GM19099 (cell line): ENCODE results near the gene FBXO48.

Experiments
- POLR2A ChIP-seq: IDR thresholded peaks from 3 replicates; pipeline ENCODE4 v1.6.1; 2011; ENCODE audit warnings: low read depth; ENCODE audit not compliant: insufficient read length; ENCODE audit errors: extremely low read depth

FBXO48 gene

GRCh38 chr2:68482296-68482820 is 15.3 kb upstream of the FBXO48 start:
- no peak for TF ChIP-seq POLR2A

GRCh38 chr2:68478688-68479087 is 11.6 kb upstream of the FBXO48 start:
- no peak for TF ChIP-seq POLR2A

DNA sequence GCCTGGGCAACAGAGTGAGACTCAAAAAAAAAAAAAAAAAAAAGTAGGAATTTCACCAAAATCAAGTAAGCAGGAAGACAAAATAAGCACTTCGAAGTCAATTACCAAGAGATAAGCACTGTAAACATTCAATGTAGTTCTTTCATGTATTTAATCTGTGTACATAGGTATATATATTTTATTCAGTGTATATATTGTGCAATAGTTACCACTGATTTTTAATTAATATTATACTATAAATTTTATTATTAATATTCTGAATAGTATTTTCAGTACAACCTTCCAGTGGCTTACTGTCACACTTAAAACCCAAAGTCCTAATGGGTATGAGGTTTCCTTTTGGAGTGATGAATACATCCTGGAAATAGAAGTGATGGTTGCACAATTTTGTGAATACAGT is 9.4 kb upstream of the FBXO48 start:
- no peak for TF ChIP-seq POLR2A

DNA sequence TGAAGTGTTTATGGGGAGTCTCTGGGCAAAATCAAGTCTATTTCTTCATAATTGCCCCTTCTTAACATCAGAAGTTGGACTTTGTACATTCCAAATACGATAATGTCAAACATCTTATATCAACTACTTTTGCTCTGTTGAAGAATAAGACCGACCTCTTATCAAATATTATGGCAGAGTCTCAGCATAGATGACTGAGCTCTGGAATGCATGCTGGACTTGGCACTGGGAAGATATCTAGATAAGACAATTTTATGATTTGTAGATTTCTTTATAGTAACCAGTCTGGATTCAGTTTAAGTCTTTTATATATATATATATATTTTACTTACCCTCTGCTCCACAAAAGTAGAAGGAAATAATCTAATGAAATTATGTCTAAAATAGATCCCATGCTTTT is 8.5 kb upstream of the FBXO48 start:
- no peak for TF ChIP-seq POLR2A

GRCh38 chr2:68475110-68475509 is 8.0 kb upstream of the FBXO48 start:
- no peak for TF ChIP-seq POLR2A

DNA sequence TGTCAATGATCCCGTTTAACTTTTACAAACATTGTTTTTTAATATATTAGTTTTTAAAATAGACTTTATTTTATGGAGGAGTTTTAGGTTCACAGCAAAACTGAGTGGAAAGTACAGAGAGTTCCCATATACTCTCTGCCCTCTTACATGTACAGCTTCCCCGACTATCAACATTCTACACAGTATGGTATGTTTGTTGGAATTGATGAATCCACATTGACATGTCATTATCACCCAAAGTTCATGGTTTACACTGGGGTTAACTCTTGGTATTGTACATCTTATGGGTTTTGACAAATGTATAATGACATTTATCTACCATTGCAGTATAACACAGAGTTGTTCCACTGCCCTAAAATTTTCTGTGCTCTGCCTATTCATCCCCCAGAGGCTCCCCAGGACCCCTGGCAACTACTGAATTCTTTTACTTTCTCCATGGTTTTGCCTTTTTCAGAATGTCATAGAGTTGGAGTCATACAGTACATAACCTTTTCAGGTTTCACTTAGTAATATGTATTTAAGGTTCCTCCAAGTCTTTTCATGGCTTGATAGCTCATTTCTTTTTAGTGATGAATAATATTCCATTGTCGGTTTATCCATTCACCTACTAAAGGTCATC is 5.8 kb upstream of the FBXO48 start:
- TF ChIP-seq POLR2A: no peak

DNA sequence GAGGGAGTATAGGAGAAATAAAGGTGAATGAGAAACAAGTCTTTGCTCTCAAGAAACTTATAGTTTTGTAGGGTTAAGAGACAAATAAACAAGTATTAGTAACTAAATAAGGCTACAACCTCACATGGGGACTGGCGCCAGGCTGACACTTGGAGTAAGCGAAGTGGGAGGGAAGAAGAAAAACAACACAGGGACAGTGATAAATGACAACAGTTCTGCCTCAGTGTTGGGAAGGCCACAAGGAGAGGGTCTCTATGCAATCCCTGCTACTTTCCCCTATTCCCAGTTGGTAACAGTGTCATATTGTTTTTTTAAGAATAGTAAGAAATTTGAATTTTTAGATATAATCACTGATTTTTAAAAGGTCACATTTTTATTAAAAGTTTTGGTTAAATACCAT is 4.3 kb upstream of the FBXO48 start:
- no peak for TF ChIP-seq POLR2A

- no peak for TF ChIP-seq POLR2A
These were observed 2.8 kb upstream of the FBXO48 start for GRCh38 chr2:68469935-68470334.

DNA sequence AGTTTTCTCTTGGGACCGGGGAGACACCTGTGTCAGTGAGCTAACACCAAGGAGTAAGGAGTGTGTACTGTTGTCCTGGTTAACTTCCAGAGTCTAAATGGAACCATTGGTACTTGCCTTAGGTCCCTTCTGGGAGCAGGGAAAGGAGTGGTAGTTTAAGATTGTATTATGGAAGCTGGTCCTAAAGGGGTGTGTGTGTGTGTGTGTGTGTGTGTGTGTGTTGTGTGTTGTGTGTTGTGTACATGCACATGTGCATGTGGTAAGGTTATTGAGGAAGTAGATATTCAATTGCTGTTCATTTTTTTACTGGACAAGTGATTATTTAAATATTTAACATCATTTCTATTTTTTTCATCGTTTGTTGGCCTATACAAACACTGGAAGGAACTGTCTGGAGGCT is 1.7 kb upstream of the FBXO48 start:
- TF ChIP-seq POLR2A: no peak

- TF ChIP-seq POLR2A: no peak
These were observed 367 bp downstream of the FBXO48 start for GRCh38 chr2:68466778-68467076.

DNA sequence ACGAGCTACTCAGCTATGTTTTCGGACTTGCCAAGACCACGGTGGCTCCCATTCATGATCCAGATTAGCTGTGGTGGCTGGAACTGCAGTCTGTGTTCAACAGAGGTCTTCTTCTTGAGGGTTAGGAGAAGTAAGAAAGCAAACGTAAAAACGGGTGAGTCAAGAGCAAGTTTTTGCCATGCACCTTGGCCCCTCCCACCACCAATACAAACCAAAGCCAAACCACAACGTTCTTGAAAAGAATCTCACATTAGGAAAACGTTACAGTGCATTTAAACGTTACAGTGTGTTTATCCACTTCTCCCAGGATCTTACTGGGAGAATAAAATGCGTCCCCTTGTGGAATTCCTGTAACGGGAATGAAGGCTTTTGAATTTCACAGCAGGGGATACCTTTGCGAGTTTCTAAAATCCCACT is 725 bp downstream of the FBXO48 start:
- TF ChIP-seq POLR2A: no peak

GRCh38 chr2:68465081-68465916 is 1.8 kb downstream of the FBXO48 start:
- no peak for TF ChIP-seq POLR2A

GRCh38 chr2:68464651-68465050 is 2.4 kb downstream of the FBXO48 start:
- no peak for TF ChIP-seq POLR2A

GRCh38 chr2:68463287-68463877 is 3.7 kb downstream of the FBXO48 start:
- no peak for TF ChIP-seq POLR2A

DNA sequence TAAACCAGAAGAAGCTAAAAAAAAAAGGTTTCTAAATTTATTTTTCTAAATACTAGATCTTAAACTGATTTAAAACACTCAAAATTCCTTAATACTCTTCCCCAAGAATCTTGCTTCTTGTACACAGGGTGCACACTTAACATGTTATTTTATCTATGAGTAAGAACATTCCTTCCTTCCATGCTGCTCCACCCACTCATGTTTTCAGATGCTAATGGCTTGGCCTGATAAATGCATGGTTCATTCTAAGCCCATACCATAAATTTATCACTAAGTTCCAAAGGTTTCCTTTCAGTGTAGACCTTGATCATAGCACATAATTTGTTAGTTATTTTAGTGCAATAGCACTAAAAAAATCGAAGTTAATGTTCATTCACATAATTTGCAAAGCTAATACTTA is 8.1 kb downstream of the FBXO48 start:
- TF ChIP-seq POLR2A: no peak

- TF ChIP-seq POLR2A: no peak
These were observed 10.9 kb downstream of the FBXO48 start for GRCh38 chr2:68456198-68456597.
